Hepatocyte (in vitro differentiated cells): Measurements from ENCODE around the gene DNAJB7.
"Not testable (repeated sequence)": the region's sequence is repeated elsewhere in the genome, so short reads cannot be mapped to it uniquely, and the experiment has no call there.

Source experiments
- EZH2 ChIP-seq: fragments of 200-600 bp; sonication (generic); IDR thresholded peaks from 2 replicates; pipeline ENCODE4 v1.6.1; 2016; ENCODE audit warnings: antibody characterized with exemption, mild to moderate bottlenecking, borderline replicate concordance
- TF ChIP-seq, protein P1 (sequence below): fragments of 200-600 bp; sonication (generic); IDR thresholded peaks from 2 replicates; pipeline ENCODE4 v1.5.1; 2016; ENCODE audit warnings: antibody characterized with exemption, mild to moderate bottlenecking; ENCODE audit not compliant: poor library complexity

- TF ChIP-seq, protein P1, sequence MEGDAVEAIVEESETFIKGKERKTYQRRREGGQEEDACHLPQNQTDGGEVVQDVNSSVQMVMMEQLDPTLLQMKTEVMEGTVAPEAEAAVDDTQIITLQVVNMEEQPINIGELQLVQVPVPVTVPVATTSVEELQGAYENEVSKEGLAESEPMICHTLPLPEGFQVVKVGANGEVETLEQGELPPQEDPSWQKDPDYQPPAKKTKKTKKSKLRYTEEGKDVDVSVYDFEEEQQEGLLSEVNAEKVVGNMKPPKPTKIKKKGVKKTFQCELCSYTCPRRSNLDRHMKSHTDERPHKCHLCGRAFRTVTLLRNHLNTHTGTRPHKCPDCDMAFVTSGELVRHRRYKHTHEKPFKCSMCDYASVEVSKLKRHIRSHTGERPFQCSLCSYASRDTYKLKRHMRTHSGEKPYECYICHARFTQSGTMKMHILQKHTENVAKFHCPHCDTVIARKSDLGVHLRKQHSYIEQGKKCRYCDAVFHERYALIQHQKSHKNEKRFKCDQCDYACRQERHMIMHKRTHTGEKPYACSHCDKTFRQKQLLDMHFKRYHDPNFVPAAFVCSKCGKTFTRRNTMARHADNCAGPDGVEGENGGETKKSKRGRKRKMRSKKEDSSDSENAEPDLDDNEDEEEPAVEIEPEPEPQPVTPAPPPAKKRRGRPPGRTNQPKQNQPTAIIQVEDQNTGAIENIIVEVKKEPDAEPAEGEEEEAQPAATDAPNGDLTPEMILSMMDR = not testable (repeated sequence)
- TF ChIP-seq EZH2 = not testable (repeated sequence)
Observed at GRCh38 chr22:40826292-40826691, 35.6 kb downstream of the DNAJB7 start.
